GM10847 (cell line): ENCODE results near the gene CCL27.

Source experiments
- POLR2A ChIP-seq: IDR thresholded peaks from 2 replicates; pipeline ENCODE4 v1.6.1; 2011; ENCODE audit not compliant: insufficient read length; ENCODE audit errors: extremely low read depth

CCL27 gene

GRCh38 chr9:34687276-34688030, 25.0 kb upstream of the CCL27 start:
- no peak for TF ChIP-seq POLR2A

GRCh38 chr9:34686732-34687131, 24.3 kb upstream of the CCL27 start:
- no peak for TF ChIP-seq POLR2A

- TF ChIP-seq POLR2A: no peak
These were observed 23.8 kb upstream of the CCL27 start for GRCh38 chr9:34686231-34686630.

GRCh38 chr9:34685591-34685990, 23.1 kb upstream of the CCL27 start:
- no peak for TF ChIP-seq POLR2A

GRCh38 chr9:34684816-34685215, 22.4 kb upstream of the CCL27 start:
- no peak for TF ChIP-seq POLR2A

GRCh38 chr9:34684145-34684544, 21.7 kb upstream of the CCL27 start:
- no peak for TF ChIP-seq POLR2A

GRCh38 chr9:34675869-34676268, 13.4 kb upstream of the CCL27 start:
- TF ChIP-seq POLR2A: no peak

- no peak for TF ChIP-seq POLR2A
These were observed 12.7 kb upstream of the CCL27 start for GRCh38 chr9:34675048-34675714.

- TF ChIP-seq POLR2A: no peak
These were observed 12.0 kb upstream of the CCL27 start for GRCh38 chr9:34674440-34674839.

GRCh38 chr9:34671307-34671706, 8.8 kb upstream of the CCL27 start:
- no peak for TF ChIP-seq POLR2A

GRCh38 chr9:34669809-34670562, 7.5 kb upstream of the CCL27 start:
- no peak for TF ChIP-seq POLR2A

- TF ChIP-seq POLR2A: no peak
These were observed 3.2 kb upstream of the CCL27 start for GRCh38 chr9:34665381-34666250.

GRCh38 chr9:34665067-34665380, 2.6 kb upstream of the CCL27 start:
- TF ChIP-seq POLR2A: no peak

GRCh38 chr9:34664281-34665066, 2.0 kb upstream of the CCL27 start:
- no peak for TF ChIP-seq POLR2A

GRCh38 chr9:34663303-34663605, 797 bp upstream of the CCL27 start:
- TF ChIP-seq POLR2A: no peak
